Memory B cell (primary cell): ENCODE results near the gene IL1RAPL2.
"Not testable (repeated sequence)": the region's sequence is repeated elsewhere in the genome, so short reads cannot be mapped to it uniquely, and the experiment has no call there.

Experiments
- ATAC-seq: fragments of 150-1000 bp; cut with Tn5 transposase; 2 replicates; pipeline ENCODE4 v1.10.0; 2021; ENCODE audit warnings: low read depth, mild to moderate bottlenecking, moderate library complexity
- DNase-seq, 2 donors: peaks; one replicate each; pipeline ENCODE4 v3.0.0; 2022; ENCODE audit warnings: low spot score in 2 of 2
- H3K27ac Mint-ChIP-seq: one replicate; pipeline ENCODE4 v1.8.0; 2022; ENCODE audit warnings: mild to moderate bottlenecking, moderate library complexity, mixed read lengths
- H3K27me3 Mint-ChIP-seq: one replicate; pipeline ENCODE4 v1.8.0; 2022; ENCODE audit warnings: mixed read lengths
- H3K36me3 Mint-ChIP-seq: one replicate; pipeline ENCODE4 v1.8.0; 2022; ENCODE audit warnings: mild to moderate bottlenecking, mixed read lengths
- H3K4me1 Mint-ChIP-seq: one replicate; pipeline ENCODE4 v1.8.0; 2022; ENCODE audit warnings: mixed read lengths
- H3K4me3 Mint-ChIP-seq: one replicate; pipeline ENCODE4 v1.8.0; 2022; ENCODE audit warnings: mild to moderate bottlenecking, moderate library complexity, mixed read lengths
- H3K9me3 Mint-ChIP-seq: one replicate; pipeline ENCODE4 v1.8.0; 2022; ENCODE audit warnings: mixed read lengths

IL1RAPL2 gene

DNA sequence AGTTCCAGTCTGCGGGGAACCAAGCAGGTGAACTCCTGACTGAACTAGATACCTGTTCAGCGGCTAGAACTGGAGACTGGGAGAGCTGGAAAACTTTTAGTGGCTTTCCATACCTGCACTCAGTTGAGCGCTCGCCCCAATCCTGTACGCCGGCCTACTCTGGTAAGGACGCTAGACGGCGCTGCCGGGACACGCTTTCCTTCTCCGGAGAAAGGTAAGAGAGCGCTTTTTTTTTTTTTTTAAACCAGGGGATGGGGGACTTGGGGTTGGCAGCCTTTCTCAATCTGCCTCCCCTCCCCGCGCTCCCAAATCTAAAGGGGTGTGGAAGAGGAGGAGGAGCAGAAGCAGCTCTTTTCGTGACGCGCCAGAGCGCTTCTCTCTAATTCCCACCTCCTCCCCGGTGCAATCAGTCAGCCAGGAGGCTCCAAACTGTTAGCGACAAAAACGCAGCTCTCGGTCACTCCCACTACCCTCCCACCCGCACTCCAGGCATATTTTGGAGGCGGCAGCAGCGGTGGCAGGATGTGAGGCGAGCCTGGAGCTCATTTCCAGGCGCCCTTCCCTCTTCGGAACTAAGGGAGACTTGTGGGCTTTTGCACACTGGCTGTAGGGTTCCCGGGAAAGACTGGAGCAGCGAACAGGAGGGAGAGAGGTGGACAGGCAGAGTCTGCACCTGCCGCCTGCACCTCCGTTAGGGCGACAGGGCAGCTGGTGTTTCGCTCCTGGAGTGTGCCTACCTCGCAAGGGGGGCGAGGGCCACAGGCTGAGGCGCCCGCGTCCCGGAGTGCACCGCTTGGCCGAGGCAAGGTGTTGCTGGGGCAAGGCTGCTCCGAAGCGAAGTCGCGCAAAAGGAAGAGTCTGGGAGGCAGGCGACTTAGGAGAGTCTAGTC lies at the start of gene IL1RAPL2:
Gene IL1RAPL2, plus strand, starts transcription at position 409 of the 890 bp plus-strand sequence.
- Mint-ChIP-seq H3K9me3 (no peaks in the 10 kb centered on the region), H3K4me3 (no peak within 1 kb of the TSS), H3K27ac (no peak within 1 kb of the TSS), H3K4me1 (no peaks in the 10 kb centered on the region), H3K36me3 (no peaks in the 10 kb centered on the region), H3K27me3 (peaks cover 3% of the 10 kb centered on the region)
- ATAC-seq (no peak), DNase-seq (no peak)

DNA sequence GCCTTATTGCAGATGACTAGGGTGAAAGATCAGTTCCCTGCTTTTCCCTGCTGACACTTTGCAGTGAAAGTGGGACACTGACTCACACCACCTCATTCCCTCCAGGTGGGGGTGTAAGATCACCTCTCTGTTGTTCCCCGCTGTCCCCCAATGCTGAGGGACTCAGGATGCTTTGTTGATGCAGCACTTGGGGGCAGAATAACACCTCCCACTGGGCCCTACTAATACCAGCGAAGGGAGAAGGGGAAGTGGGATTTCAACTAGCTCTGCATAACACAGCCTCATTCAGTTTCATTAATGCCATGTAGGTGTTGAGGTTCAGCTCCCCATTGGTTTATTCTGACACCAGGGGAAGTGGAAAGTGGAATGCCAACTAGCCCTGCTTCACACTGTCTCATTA lies 43.6 kb upstream of the IL1RAPL2 start:
- Mint-ChIP-seq H3K9me3 (peaks cover 4% of the 10 kb centered on the region), H3K4me3 (no peak overlapping the region), H3K27ac (no peak overlapping the region), H3K27me3 (peaks cover 4% of the 10 kb centered on the region), H3K4me1 (no peaks in the 10 kb centered on the region), H3K36me3 (no peaks in the 10 kb centered on the region)
- DNase-seq (no peak), ATAC-seq (no peak)

DNA sequence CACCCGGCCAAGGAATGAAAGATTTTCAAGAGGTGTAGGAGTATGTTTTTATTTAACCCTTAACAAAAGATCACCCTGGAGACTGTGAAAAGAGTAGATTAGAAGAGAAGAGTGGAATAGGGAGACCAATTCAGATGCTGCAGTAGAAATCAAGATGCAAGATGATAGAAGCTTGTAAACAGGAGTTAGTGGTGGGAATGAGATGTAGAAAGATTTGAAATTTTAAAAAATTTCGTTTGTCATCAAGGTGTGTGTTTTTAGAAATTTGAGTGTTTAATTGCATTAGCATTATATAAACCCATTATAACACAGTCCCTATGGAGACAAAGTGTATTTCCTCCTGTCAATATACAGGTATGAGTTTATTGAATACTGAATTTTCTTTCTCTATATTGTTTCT lies 42.1 kb upstream of the IL1RAPL2 start:
- no peak overlapping the region for H3K4me3 Mint-ChIP-seq
- ATAC-seq = no peak
- H3K27me3 Mint-ChIP-seq = peaks cover 4% of the 10 kb centered on the region

DNA sequence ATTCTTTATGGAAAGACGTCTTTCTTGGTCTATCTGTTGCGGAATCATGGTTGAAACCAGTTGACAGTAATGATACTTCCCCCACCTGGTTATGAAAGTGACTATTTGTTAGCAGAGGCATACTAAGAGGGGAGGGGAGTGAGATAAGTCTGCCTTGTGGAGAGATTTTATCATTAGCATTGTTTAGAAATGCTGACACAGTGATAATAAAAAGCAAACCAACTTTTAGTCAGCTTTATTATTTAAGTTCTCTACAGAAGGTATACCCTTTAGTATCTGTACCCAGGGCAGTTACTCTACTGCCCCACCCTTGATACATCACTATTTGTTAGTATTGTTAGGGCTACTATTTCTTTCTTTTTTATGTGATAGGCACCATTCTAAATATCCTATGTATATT lies 26.9 kb upstream of the IL1RAPL2 start:
- DNase-seq = no peak
- no peaks in the 10 kb centered on the region for H3K27me3 Mint-ChIP-seq
- H3K4me3 Mint-ChIP-seq = no peak overlapping the region
- no peak overlapping the region for H3K27ac Mint-ChIP-seq
- H3K9me3 Mint-ChIP-seq = no peaks in the 10 kb centered on the region
- H3K4me1 Mint-ChIP-seq = no peaks in the 10 kb centered on the region
- no peak for ATAC-seq
- no peaks in the 10 kb centered on the region for H3K36me3 Mint-ChIP-seq

More for the DNA sequence above, 42.1 kb upstream of the IL1RAPL2 start:
- no peaks in the 10 kb centered on the region for H3K4me1 Mint-ChIP-seq
- no peaks in the 10 kb centered on the region for H3K36me3 Mint-ChIP-seq
- peaks cover 4% of the 10 kb centered on the region for H3K9me3 Mint-ChIP-seq
- no peak overlapping the region for H3K27ac Mint-ChIP-seq
- DNase-seq = no peak

DNA sequence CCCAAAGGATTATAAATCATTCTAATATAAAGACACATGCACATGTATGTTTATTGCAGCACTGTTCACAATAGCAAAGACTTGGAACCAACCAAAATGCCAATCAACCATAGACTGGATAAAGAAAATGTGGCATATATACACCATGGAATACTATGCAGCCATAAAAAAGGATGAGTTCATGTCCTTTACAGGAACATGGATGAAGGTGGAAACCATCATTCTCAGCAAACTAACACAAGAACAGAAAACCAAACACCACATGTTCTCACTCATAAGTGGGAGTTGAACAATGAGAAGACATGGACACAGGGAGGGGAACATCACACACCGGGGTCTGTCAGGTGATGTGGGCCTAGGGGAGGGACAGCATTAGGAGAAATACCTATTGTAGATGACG lies 23.6 kb upstream of the IL1RAPL2 start:
- H3K4me1 Mint-ChIP-seq, H3K27me3 Mint-ChIP-seq, H3K9me3 Mint-ChIP-seq, ATAC-seq, H3K27ac Mint-ChIP-seq, H3K4me3 Mint-ChIP-seq, DNase-seq, H3K36me3 Mint-ChIP-seq: not testable (repeated sequence)

DNA sequence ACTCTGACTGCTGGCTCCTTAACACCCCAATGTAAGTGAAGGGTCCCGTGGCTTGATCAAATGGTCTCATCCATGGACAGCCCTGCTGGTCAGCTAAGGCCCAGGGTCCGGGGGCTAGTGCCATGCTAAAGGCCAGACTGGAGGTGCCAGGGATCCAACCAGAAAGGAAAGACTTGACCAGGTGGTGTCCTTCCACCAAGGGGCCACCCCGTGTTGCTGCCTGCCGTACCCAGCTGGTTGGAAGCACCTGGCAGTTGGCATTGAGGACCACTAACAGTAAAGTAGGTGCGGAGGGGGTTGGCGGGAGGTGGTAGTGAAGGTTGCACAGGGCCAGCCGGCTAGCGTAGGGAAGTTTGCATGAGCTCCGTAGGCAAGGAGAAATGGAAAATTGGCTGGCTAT lies 1.7 kb upstream of the IL1RAPL2 start:
- H3K4me1 Mint-ChIP-seq = no peaks in the 10 kb centered on the region
- H3K27ac Mint-ChIP-seq = no peak overlapping the region
- no peaks in the 10 kb centered on the region for H3K36me3 Mint-ChIP-seq
- H3K4me3 Mint-ChIP-seq = no peak overlapping the region
- peaks cover 3% of the 10 kb centered on the region for H3K27me3 Mint-ChIP-seq
- ATAC-seq = no peak
- no peaks in the 10 kb centered on the region for H3K9me3 Mint-ChIP-seq
- DNase-seq = no peak

DNA sequence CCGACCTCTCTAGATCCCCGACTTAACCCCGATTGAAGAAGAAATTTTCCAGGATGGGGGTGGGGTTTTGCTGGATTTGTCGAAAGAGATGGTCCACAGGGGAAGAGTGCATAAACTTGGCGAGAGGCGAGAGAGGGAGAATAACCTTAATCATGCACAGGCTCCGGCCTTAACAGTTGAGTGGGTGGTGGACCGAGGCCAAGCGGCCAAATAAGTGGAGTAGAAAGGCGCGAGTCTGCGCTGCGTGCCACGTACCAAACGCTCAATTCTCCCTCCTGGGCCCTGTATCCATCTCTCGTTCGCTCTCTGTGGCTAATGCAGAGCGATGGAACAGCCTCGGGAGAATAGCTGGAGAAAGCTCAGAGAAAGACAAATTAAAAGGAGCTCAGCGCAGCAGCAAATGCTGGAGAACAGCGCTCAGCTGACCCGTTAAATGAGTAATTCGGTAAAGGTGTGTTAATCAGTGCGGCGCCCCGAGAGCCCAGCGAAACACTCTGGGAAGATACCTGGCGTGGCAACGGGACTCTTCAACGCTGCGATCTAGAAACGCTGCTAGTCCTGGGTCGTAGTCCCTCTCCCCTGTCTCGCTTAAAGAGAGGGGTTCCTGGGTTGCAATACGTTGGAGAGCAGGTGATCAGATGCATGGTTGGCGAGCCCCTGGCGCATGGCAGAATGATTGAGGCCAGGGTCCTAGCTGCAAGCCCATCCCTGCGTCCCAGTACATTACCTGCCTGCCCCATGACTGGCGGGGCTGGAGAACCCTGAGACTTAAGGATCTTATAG lies 887 bp upstream of the IL1RAPL2 start:
- H3K36me3 Mint-ChIP-seq = no peaks in the 10 kb centered on the region
- no peaks in the 10 kb centered on the region for H3K9me3 Mint-ChIP-seq
- no peak for DNase-seq
- H3K4me1 Mint-ChIP-seq = no peaks in the 10 kb centered on the region
- peaks cover 3% of the 10 kb centered on the region for H3K27me3 Mint-ChIP-seq
- H3K27ac Mint-ChIP-seq = no peak overlapping the region
- ATAC-seq = no peak
- H3K4me3 Mint-ChIP-seq = no peak overlapping the region

DNA sequence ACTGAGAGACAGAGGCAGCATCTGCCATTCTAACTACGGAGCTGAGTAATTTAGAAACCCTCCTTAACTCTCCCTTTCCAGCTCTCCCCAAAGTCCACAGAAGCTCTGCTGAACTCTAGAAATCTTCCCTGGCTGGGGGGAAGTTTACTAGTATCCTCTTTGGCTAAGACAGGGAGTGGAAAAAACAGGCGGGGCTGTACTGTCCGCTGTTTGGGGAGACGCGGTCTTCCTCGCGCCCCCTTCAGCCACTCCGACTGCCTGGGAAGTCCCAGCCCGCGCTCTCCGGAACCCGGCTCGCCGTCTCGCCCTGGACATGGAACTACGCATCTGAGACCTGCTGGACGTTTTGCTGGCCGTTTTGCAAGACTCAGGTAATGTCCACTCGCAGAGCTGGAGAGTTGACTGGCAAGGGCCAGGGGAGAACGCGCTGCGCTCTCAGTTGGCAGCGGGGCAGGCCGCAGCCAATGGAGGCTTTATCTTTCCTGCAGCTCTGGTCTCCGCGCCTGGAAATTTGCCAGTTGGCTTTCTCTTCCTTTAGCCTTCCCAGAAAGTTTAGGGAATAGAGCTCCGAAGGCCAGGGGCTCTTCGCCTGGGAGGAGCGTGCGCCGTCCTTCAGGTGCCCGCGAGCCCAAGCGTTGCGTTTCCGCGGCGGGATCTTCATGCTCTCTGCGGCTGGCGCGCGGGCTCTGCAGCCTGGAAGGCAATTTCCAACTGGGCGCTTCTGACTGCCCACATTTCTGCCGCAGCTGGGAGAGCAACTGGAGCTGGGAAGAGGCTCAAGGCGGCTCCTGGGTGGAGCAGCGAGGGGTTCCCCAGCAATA lies 892 bp downstream of the IL1RAPL2 start:
- no peaks in the 10 kb centered on the region for H3K9me3 Mint-ChIP-seq
- no peaks in the 10 kb centered on the region for H3K36me3 Mint-ChIP-seq
- no peaks in the 10 kb centered on the region for H3K4me1 Mint-ChIP-seq
- H3K27ac Mint-ChIP-seq = no peak overlapping the region
- DNase-seq = no peak
- no peak for ATAC-seq
- no peak overlapping the region for H3K4me3 Mint-ChIP-seq
- peaks cover 3% of the 10 kb centered on the region for H3K27me3 Mint-ChIP-seq

DNA sequence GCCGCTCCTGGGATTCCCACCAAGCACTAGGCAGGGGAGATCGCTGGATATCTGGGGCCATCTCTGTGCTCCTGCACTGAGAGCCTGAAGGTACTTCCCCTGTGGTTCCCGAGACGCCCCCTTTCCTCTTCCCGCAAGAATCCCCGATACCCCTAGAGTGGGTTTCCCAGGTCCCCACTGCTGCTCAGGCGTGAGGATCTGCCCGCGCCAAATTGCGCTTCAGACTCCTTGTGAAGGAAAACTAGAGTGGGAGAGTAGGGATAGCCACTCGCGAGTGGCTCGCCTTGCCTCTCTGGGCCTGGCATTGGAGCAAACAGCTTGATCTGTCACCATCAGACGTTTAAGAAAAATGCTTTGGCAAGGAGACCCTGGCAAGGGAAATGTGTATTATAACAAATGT lies 1.5 kb downstream of the IL1RAPL2 start:
- Mint-ChIP-seq H3K4me3 (no peak overlapping the region), H3K27ac (no peak overlapping the region)
- ATAC-seq = no peak

DNA sequence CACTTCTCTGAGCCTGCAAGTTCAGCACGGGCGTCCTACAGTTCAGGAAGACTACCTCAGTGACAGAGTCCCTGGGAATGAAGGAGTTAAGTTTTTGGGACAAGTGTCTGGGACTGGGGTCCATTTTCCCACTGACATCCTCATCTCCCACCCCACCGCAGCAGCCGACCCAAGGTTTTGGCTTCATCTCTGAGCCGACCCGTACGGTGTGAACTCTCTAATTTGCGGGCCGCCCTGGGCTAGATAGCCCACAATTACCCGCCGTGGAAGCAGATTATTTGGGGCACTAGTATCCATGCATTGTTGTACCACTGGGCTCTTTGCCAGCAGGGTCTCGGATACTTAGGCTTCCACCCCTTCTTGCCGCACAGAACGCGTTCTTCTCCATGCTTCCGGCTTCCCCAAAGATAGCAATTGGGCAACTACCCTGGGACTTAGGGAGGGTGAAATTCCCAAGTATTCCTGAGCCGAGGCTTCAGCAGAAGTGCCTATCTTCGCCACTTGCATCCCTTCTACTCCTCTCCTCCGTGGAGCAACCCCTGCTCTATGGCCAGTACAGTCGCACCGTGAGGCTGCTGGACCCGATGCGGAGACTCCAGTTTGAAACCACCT lies 2.4 kb downstream of the IL1RAPL2 start:
- Mint-ChIP-seq H3K27me3 (peaks cover 3% of the 10 kb centered on the region), H3K36me3 (no peaks in the 10 kb centered on the region)

More for the DNA sequence above, 1.5 kb downstream of the IL1RAPL2 start:
- no peaks in the 10 kb centered on the region for H3K9me3 Mint-ChIP-seq
- no peaks in the 10 kb centered on the region for H3K36me3 Mint-ChIP-seq
- no peak for DNase-seq
- H3K4me1 Mint-ChIP-seq = no peaks in the 10 kb centered on the region
- peaks cover 3% of the 10 kb centered on the region for H3K27me3 Mint-ChIP-seq

DNA sequence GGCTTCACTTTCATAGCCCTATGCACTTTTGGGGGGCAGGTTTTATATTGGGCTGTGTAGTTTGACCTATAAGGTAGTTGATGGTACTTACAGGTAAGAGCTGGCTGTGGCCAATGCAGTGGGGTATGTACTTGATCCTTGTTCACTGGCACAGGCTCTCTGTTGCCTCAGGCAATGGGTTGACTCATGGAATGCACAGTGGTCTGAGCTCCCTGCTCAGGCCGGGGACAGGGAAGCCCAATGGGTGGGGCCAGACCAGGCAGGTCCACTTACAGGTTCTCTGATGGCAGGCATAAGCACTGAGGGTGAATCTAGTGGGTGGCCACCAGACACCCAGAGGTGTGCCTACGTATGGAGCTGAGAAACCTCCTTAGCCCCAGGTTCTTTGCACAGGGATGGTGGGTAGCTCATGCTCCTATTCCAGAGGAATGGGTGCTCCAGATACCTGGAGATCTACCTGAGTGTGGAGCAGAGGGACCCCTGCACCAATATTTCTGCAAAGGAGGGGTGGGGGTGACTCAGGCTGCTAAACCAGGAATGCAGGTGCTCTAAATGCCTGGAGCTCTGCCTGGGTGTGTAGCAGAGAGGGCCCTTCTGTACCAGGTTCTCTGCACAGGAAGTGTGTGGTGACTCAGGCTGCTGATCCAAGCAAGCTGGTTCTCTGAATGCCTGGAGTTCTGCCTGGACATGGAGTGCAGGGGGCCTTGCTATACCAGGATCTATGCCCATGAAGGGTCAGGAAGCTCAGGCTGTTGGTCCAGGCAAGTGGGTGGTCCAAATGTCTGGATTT lies 52.3 kb downstream of the IL1RAPL2 start:
- ATAC-seq = no peak
- no peak overlapping the region for H3K27ac Mint-ChIP-seq
- DNase-seq = no peak
- no peaks in the 10 kb centered on the region for H3K27me3 Mint-ChIP-seq
- H3K4me3 Mint-ChIP-seq = no peak overlapping the region
- H3K4me1 Mint-ChIP-seq = no peaks in the 10 kb centered on the region
- peaks cover 2% of the 10 kb centered on the region for H3K9me3 Mint-ChIP-seq
- H3K36me3 Mint-ChIP-seq = no peaks in the 10 kb centered on the region

More for the DNA sequence above, 2.4 kb downstream of the IL1RAPL2 start:
- Mint-ChIP-seq H3K4me1 (no peaks in the 10 kb centered on the region), H3K9me3 (no peaks in the 10 kb centered on the region), H3K4me3 (no peak overlapping the region), H3K27ac (no peak overlapping the region)
- ATAC-seq = no peak
- no peak for DNase-seq

DNA sequence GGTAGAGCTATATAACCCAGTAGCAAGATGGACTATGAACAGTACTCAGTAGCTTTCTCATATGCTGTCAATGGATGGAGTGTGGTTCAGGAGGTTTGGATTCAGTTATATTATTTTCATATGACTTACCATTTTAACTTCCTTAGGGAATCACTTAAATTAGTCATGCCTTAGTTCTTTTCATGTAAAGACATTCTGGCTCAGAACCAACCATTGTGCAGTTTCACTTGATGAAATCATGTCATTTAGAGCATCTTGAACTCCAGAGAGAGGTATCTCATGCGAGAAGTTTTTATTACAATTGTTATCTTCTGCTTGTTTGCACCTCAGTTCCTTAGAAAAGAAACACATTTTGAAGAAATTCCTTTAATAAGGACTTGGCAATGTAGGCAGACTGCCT lies 55.8 kb downstream of the IL1RAPL2 start:
- ATAC-seq (no peak), DNase-seq (no peak)
- Mint-ChIP-seq H3K4me3 (no peak overlapping the region), H3K36me3 (no peaks in the 10 kb centered on the region), H3K27ac (no peak overlapping the region), H3K9me3 (no peaks in the 10 kb centered on the region), H3K27me3 (no peaks in the 10 kb centered on the region), H3K4me1 (no peaks in the 10 kb centered on the region)

DNA sequence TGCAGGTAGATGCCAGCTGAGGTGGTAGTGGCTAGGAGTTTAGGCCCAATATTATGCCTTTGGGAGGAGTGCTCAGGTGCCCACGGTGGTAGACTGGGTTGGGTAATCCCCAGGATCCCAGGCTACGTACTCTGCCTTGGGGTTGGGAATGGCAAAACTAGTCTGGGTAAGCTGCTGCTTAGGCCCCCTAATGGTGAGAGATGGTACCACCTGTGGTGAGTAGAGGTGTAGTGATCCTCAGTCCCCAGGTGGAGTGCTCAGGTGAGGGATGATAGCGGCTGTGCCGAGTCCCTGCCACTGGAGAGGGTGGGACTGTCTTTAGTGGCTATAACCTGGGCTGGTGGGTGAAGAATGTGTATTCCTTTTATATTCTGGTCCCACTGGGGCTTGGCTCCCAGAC lies 75.2 kb downstream of the IL1RAPL2 start:
- H3K27ac Mint-ChIP-seq = no peak overlapping the region
- no peaks in the 10 kb centered on the region for H3K36me3 Mint-ChIP-seq
- no peak overlapping the region for H3K4me3 Mint-ChIP-seq
- no peak for ATAC-seq
- H3K9me3 Mint-ChIP-seq = peaks cover 4% of the 10 kb centered on the region
- H3K4me1 Mint-ChIP-seq = no peaks in the 10 kb centered on the region
- DNase-seq = no peak
- H3K27me3 Mint-ChIP-seq = no peaks in the 10 kb centered on the region
